Type B pancreatic cell (in vitro differentiated cells): ENCODE measurements around the gene COLGALT1. TPM values are rescaled to one million over a fixed set of nuclear protein-coding genes. Genes with fewer than 3 reads are reported as not detected.

Experiments used
- DNase-seq: peaks from one replicate; pipeline ENCODE4 v3.0.0; 2021; ENCODE audit warnings: mixed read lengths; ENCODE audit not compliant: unreplicated experiment; ENCODE audit errors: extremely low spot score
- H3K27ac Mint-ChIP-seq: 2 replicates; pipeline ENCODE4 v1.8.0; 2021; ENCODE audit warnings: mild to moderate bottlenecking, mixed read lengths
- H3K27me3 Mint-ChIP-seq: 2 replicates; pipeline ENCODE4 v1.8.0; 2021; ENCODE audit warnings: mixed read lengths
- H3K36me3 Mint-ChIP-seq: 2 replicates; pipeline ENCODE4 v1.8.0; 2021; ENCODE audit warnings: mixed read lengths
- H3K4me1 Mint-ChIP-seq: one replicate; pipeline ENCODE4 v1.8.0; 2021; ENCODE audit warnings: mixed read lengths; ENCODE audit not compliant: unreplicated experiment
- H3K4me3 Mint-ChIP-seq: 2 replicates; pipeline ENCODE4 v1.8.0; 2021; ENCODE audit warnings: mild to moderate bottlenecking, mixed read lengths
- H3K9me3 Mint-ChIP-seq: 2 replicates; pipeline ENCODE4 v1.8.0; 2021; ENCODE audit warnings: mixed read lengths
- total RNA-seq: library from RNA; stranded (reverse); gene quantifications from 2 replicates; pipeline ENCODE4 v1.2.1, GENCODE V29; 2021; ENCODE audit warnings: low replicate concordance
- TF ChIP-seq, protein P1 (sequence below): fragments of 200-600 bp; sonication (generic); conservative IDR thresholded peaks from 2 replicates; pipeline ENCODE4 v1.5.0; 2021; ENCODE audit warnings: antibody characterized with exemption, mild to moderate bottlenecking

Gene COLGALT1
- total RNA-seq, 1 donor from 2014 or later: 73.7 TPM

DNA sequence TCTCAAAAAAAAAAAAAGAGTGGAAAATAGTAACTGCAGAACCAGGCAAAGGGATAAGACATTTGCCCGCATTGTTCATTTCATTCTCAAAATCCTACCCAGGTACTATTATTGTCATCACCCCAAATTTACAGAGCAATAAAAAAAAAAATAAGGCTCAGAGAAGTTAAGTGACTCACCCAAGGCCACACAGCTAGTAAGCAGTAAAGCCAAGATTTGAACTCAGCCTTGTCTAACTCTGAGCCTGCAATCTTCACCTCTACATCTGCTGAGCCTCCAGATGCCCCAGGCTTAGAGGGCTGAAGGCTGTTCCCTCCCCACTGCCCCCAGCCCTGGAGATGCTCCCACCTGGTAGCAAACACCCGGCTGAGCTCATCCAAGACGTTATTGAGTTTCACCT, 71.7 kb downstream of the COLGALT1 start:
- Mint-ChIP-seq H3K27ac (no peak overlapping the region), H3K4me1 (no peaks in the 10 kb centered on the region), H3K9me3 (no peaks in the 10 kb centered on the region), H3K4me3 (no peak overlapping the region), H3K27me3 (no peaks in the 10 kb centered on the region), H3K36me3 (no peaks in the 10 kb centered on the region)
- no peak for DNase-seq
- TF ChIP-seq, protein P1, sequence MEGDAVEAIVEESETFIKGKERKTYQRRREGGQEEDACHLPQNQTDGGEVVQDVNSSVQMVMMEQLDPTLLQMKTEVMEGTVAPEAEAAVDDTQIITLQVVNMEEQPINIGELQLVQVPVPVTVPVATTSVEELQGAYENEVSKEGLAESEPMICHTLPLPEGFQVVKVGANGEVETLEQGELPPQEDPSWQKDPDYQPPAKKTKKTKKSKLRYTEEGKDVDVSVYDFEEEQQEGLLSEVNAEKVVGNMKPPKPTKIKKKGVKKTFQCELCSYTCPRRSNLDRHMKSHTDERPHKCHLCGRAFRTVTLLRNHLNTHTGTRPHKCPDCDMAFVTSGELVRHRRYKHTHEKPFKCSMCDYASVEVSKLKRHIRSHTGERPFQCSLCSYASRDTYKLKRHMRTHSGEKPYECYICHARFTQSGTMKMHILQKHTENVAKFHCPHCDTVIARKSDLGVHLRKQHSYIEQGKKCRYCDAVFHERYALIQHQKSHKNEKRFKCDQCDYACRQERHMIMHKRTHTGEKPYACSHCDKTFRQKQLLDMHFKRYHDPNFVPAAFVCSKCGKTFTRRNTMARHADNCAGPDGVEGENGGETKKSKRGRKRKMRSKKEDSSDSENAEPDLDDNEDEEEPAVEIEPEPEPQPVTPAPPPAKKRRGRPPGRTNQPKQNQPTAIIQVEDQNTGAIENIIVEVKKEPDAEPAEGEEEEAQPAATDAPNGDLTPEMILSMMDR: no peak

DNA sequence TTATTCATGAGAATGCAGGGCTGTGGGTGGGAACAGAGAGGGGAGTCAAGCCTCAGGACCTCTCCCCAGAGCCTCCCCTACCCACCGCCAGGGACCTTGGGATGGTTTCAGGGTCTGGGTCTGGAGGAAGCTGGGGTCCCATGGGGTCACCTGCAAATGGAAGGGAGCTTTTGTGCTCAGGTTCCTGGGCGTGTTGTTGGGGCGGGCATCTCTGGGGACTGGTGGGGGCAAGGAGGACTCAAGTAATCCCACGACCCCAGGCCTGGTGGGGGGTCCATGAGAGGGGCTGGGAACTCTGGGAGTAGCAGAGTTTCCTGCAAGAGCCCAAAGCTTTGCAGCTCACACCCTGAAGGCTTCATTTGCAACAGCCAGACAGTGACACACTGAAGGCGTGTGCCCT, 72.5 kb downstream of the COLGALT1 start:
- DNase-seq: no peak
- Mint-ChIP-seq H3K4me3 (no peak overlapping the region), H3K27me3 (no peaks in the 10 kb centered on the region), H3K27ac (no peak overlapping the region), H3K9me3 (no peaks in the 10 kb centered on the region), H3K4me1 (no peaks in the 10 kb centered on the region), H3K36me3 (no peaks in the 10 kb centered on the region)
- TF ChIP-seq, protein P1: no peak

DNA sequence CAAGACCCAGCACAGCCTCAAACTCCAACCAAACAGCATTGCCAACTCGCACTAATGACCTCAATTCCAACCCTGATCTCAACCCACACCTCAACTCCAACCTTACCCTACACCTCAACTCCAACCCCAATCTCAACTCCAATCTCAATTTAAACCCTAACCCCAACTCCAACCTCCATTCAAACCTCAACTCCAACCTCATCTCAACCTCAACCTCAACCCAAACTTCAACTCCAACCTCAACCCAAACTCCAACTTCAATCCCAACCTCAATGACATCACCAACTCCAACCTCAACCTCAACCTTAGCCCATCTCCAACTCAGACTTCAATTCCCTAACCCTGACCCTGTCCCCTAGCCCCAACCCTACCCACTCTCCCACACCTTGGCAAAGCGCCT, 74.3 kb downstream of the COLGALT1 start:
- Mint-ChIP-seq H3K36me3 (no peaks in the 10 kb centered on the region), H3K27me3 (no peaks in the 10 kb centered on the region), H3K27ac (no peak overlapping the region), H3K9me3 (no peaks in the 10 kb centered on the region), H3K4me1 (no peaks in the 10 kb centered on the region), H3K4me3 (no peak overlapping the region)
- TF ChIP-seq, protein P1: no peak
- DNase-seq: no peak

DNA sequence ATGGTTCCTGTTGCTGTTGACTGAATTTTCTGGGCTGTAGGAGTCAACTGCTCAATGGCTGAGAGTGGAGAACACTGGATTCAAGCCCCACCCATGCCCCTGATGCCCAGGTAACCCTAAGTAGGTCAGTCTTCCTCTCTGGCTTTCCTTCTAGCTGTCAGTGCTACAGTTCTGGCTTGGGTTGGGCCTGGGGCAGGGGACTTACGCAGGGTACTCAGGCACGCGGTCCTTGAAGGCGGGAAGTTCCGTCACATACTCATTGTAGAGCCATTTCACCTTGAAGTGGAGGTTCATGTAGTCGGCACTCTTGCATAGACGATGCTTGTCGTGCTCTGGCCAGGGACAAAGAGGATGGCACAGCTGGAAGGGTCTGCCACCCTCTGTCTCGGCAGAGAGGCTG, 77.1 kb downstream of the COLGALT1 start:
- Mint-ChIP-seq H3K4me1 (no peaks in the 10 kb centered on the region), H3K27ac (no peak overlapping the region), H3K27me3 (peaks cover 6% of the 10 kb centered on the region), H3K9me3 (no peaks in the 10 kb centered on the region), H3K36me3 (no peaks in the 10 kb centered on the region), H3K4me3 (no peak overlapping the region)
- TF ChIP-seq, protein P1: no peak
- no peak for DNase-seq

Other genes with a start within 250 kb of the COLGALT1 start
- 79.2 and 111 TPM in 2 replicates for gene MRPL34, start 249.8 kb upstream of the COLGALT1 start, total RNA-seq
- 38.7 and 46.0 TPM in 2 replicates for gene DDA1, start 246.1 kb upstream of the COLGALT1 start, total RNA-seq
- 38.4 and 51.3 TPM in 2 replicates for gene ANO8, start 220.8 kb upstream of the COLGALT1 start, total RNA-seq
- 40.0 and 48.4 TPM in 2 replicates for gene GTPBP3, start 218.1 kb upstream of the COLGALT1 start, total RNA-seq
- gene PLVAP, start 178.3 kb upstream of the COLGALT1 start, total RNA-seq: 0.72 TPM in 1 of 2 replicates, not detected in the other
- gene CCDC194, start 161.5 kb upstream of the COLGALT1 start, total RNA-seq: not detected in 2 replicates
- 2.5 and 3.8 TPM in 2 replicates for gene BST2, start 150.0 kb upstream of the COLGALT1 start, total RNA-seq
- 32.0 and 37.7 TPM in 2 replicates for gene MVB12A, start 135.6 kb upstream of the COLGALT1 start, total RNA-seq
- gene TMEM221, start 107.0 kb upstream of the COLGALT1 start, total RNA-seq: 0.74 and 0.87 TPM in 2 replicates
- gene NXNL1, start 94.7 kb upstream of the COLGALT1 start, total RNA-seq: not detected in 2 replicates
- gene SLC27A1, start 85.1 kb upstream of the COLGALT1 start, total RNA-seq: 12.1 and 15.5 TPM in 2 replicates
- 94.9 and 103 TPM in 2 replicates for gene PGLS, start 44.0 kb upstream of the COLGALT1 start, total RNA-seq
- 4.3 and 6.2 TPM in 2 replicates for gene UNC13A, start 132.7 kb downstream of the COLGALT1 start, total RNA-seq
- gene MAP1S, start 163.8 kb downstream of the COLGALT1 start, total RNA-seq: 87.1 and 93.6 TPM in 2 replicates
- 2.5 and 4.4 TPM in 2 replicates for gene FCHO1, start 195.8 kb downstream of the COLGALT1 start, total RNA-seq
- gene B3GNT3, start 239.5 kb downstream of the COLGALT1 start, total RNA-seq: 12.3 and 22.6 TPM in 2 replicates